Suprapubic skin (tissue), 4 donors: ENCODE measurements around the gene LRP1B. TPM values are rescaled to one million over a fixed set of nuclear protein-coding genes. Genes with fewer than 3 reads are reported as not detected.
A peak's percentile ranks its signal among the peaks of the same experiment; 100 is the strongest.

ENCODE experiments used
- DNase-seq, 2 donors: peaks; one replicate each; pipeline ENCODE4 v3.0.0-alpha.2; 2019; ENCODE audit warnings: low spot score in 2 of 2
- H3K27ac ChIP-seq: fragments of 200-600 bp; sonication (generic); one replicate; pipeline ENCODE4 v1.5.1; 2019
- H3K27me3 ChIP-seq: fragments of 200-600 bp; sonication (generic); one replicate; pipeline ENCODE4 v1.5.1; 2019
- H3K36me3 ChIP-seq: fragments of 200-600 bp; sonication (generic); one replicate; pipeline ENCODE4 v1.5.1; 2019
- H3K4me1 ChIP-seq: fragments of 200-600 bp; sonication (generic); one replicate; pipeline ENCODE4 v1.5.1; 2019
- H3K4me3 ChIP-seq: fragments of 200-600 bp; sonication (generic); one replicate; pipeline ENCODE4 v1.5.1; 2019; ENCODE audit warnings: mild to moderate bottlenecking
- H3K9me3 ChIP-seq: fragments of 200-600 bp; sonication (generic); one replicate; pipeline ENCODE4 v1.5.1; 2019
- EP300 ChIP-seq: sonication (generic); formaldehyde crosslinking; IDR thresholded peaks from one replicate; pipeline ENCODE4 v1.6.1; 2017; ENCODE audit warnings: antibody characterized with exemption
- POLR2A ChIP-seq, 2 donors: fragments of 450-650 bp; IDR thresholded peaks; one replicate each; pipeline ENCODE4 v1.6.1; 2017; ENCODE audit warnings: antibody characterized with exemption in 2 of 2, mild to moderate bottlenecking in 2 of 2, moderate library complexity in 2 of 2
- POLR2AphosphoS5 ChIP-seq, 3 donors: sonication (generic); formaldehyde crosslinking; IDR thresholded peaks; one replicate each; pipeline ENCODE4 v1.6.1; 2017; ENCODE audit warnings: antibody characterized with exemption in 3 of 3
- WGBS: methylation state at CpG from one replicate; pipeline ENCODE4 v1.1.5; 2018; 5-methylcytosine and 5-hydroxymethylcytosine counted together
- total RNA-seq, 4 donors: library from RNA; depleted of rRNA; stranded (reverse); fragments of >200 nt; gene quantifications; one replicate each; pipeline ENCODE4 v1.1.0, GENCODE V29; 2016
- TF ChIP-seq, protein P1 (sequence below), 2 donors: fragments of 200-600 bp in 1 of 2; fragments of 450-650 bp in 1 of 2; sonication (generic) in 1 of 2; IDR thresholded peaks; one replicate each; pipeline ENCODE4 v1.5.1; 2016 to 2019; ENCODE audit warnings: antibody characterized with exemption in 2 of 2, mild to moderate bottlenecking in 1 of 2, moderate library complexity in 1 of 2

The LRP1B gene
- total RNA-seq, 4 donors from 2014 or later, result 0.11 to 2.7 (median 1.3) TPM

DNA sequence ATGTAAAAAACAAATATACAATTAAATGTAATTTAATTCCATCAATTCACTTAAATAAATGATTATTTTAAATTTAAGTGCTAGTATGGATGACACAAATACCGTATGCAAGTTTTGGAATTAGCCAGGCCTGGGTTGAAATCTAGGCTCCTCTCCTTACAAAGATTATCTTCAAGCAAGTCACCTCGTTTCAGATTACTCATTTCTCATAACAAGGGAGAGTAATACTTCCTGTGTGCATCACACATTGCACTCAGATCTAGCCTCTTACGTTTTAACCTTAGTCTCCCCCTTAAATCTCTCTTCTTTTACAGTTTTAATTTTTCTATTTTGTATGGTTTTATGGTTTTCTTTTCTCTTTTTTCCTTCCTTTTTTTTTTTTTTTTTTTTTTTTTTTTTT, 1874.7 kb downstream of the LRP1B start:
- Histone ChIP-seq H3K36me3 (no peaks in the 10 kb centered on the region), H3K27ac (no peak overlapping the region), H3K4me1 (no peaks in the 10 kb centered on the region), H3K4me3 (no peak overlapping the region), H3K27me3 (no peaks in the 10 kb centered on the region), H3K9me3 (no peaks in the 10 kb centered on the region)
- TF ChIP-seq EP300, result no peak
- no peak for DNase-seq
- WGBS, result 74% methylated on average over 3 of the region's 3 CpGs

DNA sequence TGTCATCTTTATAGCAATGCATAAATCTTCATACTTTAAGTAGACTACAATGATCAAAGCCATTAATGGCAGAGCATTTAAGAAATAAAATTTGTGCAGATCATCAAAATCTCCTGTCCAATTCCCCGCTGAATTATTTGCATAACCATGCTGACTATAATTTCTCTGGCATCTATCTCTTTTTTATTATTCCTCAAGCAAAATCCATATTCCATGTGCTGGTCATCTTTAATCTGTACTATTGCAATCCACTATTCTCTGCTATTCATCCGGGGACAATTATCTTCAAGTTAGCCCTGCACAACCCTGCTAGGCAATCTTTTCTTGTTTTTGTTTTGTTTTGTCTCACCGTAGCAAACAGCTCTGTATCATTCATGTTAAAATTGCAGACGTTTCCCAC, 1881.0 kb downstream of the LRP1B start:
- TF ChIP-seq EP300 (no peak), POLR2A (IDR thresholded peaks at IDR 0.05) (no peak)
- TF ChIP-seq, protein P1, sequence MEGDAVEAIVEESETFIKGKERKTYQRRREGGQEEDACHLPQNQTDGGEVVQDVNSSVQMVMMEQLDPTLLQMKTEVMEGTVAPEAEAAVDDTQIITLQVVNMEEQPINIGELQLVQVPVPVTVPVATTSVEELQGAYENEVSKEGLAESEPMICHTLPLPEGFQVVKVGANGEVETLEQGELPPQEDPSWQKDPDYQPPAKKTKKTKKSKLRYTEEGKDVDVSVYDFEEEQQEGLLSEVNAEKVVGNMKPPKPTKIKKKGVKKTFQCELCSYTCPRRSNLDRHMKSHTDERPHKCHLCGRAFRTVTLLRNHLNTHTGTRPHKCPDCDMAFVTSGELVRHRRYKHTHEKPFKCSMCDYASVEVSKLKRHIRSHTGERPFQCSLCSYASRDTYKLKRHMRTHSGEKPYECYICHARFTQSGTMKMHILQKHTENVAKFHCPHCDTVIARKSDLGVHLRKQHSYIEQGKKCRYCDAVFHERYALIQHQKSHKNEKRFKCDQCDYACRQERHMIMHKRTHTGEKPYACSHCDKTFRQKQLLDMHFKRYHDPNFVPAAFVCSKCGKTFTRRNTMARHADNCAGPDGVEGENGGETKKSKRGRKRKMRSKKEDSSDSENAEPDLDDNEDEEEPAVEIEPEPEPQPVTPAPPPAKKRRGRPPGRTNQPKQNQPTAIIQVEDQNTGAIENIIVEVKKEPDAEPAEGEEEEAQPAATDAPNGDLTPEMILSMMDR (IDR thresholded peaks at IDR 0.05), result no peak
- no peaks in the 10 kb centered on the region for H3K4me1 ChIP-seq
- no peaks in the 10 kb centered on the region for H3K27me3 ChIP-seq
- H3K36me3 ChIP-seq, result no peaks in the 10 kb centered on the region
- H3K27ac ChIP-seq, result no peak overlapping the region
- no peak for DNase-seq
- H3K9me3 ChIP-seq, result no peaks in the 10 kb centered on the region
- 24% methylated on average over 4 of the region's 4 CpGs for WGBS
- H3K4me3 ChIP-seq, result no peak overlapping the region

DNA sequence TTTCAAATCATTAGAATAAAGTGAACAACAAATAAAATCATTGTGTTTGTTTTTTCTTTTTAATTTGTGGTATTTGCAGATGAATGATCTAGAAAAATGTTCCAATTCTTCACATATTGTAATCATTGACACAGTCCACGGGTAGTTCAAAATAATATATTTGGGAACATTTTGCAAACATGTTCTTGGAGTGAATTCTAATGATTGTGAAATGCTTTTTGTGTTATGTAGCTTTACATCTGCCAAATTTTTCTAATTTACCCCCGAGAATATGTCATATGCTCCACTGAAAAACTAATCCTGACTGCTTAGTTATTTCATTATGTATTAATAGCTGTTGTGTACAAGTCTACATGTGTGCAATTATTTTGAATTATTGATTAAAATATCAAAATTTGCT, 1882.2 kb downstream of the LRP1B start:
- 26% methylated on average over 2 of the region's 2 CpGs for WGBS
- Histone ChIP-seq H3K4me3 (no peak overlapping the region), H3K36me3 (no peaks in the 10 kb centered on the region), H3K9me3 (no peaks in the 10 kb centered on the region), H3K27me3 (no peaks in the 10 kb centered on the region), H3K27ac (peak overlapping the region; percentile 47), H3K4me1 (no peaks in the 10 kb centered on the region)
- DNase-seq, result no peak
- TF ChIP-seq, protein P1 (IDR thresholded peaks at IDR 0.05), result no peak
- TF ChIP-seq EP300 (no peak), POLR2A (IDR thresholded peaks at IDR 0.05) (no peak), POLR2AphosphoS5 (IDR thresholded peaks at IDR 0.05) (no peak)

DNA sequence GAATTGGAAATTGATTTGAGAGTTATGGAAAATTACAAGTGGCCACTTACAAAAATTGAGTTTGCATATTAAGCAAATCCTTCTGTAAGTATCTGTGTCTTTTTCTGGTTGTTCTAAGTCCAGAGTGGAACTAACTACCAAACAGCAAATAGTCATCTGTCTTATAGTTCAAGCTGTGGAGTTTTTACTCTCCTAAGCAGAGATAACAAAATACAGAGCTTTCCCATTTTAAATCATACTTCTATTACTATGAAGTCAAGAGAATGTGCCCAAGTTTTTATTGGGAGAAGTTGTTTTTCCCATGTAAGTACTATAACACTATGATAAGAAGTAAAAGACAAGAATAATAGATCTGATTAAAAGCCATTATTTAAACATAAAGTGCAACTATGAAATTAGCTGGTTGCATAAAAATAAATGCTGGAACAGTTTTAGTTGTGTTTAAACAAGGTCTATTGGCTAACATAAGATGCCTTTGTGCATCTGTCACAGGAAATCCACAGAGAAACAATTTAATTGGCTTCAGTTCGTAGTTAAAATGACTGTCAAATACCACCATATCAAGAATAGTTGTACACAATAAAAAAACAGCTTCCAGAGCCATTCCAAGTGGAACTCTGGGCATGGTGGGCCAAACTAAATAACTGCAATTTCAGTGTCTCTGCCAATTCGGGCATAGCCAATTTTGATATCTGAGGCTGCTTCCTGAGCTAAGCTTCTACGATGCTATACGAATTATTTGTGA, 1883.2 kb downstream of the LRP1B start:
- no peak for DNase-seq

DNA sequence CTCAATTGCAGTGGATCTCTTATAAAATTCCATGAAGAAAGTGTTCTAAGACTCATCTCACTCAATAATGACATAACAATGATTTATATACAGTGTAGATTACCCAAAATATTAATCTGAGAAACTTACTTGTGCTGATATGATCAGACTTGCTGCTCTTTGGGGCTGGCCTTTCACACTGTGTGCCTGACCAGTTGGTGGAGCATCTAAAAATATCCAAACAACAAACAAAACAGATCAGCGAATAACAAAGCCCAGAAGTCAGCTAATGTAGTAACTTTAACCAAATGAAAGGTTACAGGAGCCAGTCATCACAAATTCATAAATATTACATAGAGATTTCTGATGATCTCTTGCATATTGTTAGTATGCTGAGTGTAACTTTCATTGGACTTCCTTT, 1883.9 kb downstream of the LRP1B start:
- no peaks in the 10 kb centered on the region for H3K4me1 ChIP-seq
- H3K27me3 ChIP-seq, result no peaks in the 10 kb centered on the region
- TF ChIP-seq POLR2AphosphoS5 (IDR thresholded peaks at IDR 0.05), result no peak
- no peak for TF ChIP-seq EP300
- TF ChIP-seq POLR2A (IDR thresholded peaks at IDR 0.05), result no peak
- TF ChIP-seq, protein P1 (IDR thresholded peaks at IDR 0.05), result no peak
- no peaks in the 10 kb centered on the region for H3K36me3 ChIP-seq
- peak overlapping the region; percentile 55 for H3K27ac ChIP-seq
- H3K4me3 ChIP-seq, result no peak overlapping the region
- no peak for DNase-seq
- no peaks in the 10 kb centered on the region for H3K9me3 ChIP-seq
- 58% methylated on average over 1 of the region's 1 CpG for WGBS

More for the DNA sequence above, 1883.2 kb downstream of the LRP1B start:
- no peaks in the 10 kb centered on the region for H3K27me3 ChIP-seq
- peak overlapping the region; percentile 55 for H3K27ac ChIP-seq
- H3K4me3 ChIP-seq, result no peak overlapping the region
- no peaks in the 10 kb centered on the region for H3K36me3 ChIP-seq
- no peaks in the 10 kb centered on the region for H3K9me3 ChIP-seq
- 50% methylated on average over 4 of the region's 4 CpGs for WGBS
- H3K4me1 ChIP-seq, result no peaks in the 10 kb centered on the region
- TF ChIP-seq POLR2A (IDR thresholded peaks at IDR 0.05) (no peak), EP300 (no peak), POLR2AphosphoS5 (IDR thresholded peaks at IDR 0.05) (no peak)
- TF ChIP-seq, protein P1 (IDR thresholded peaks at IDR 0.05), result no peak
